Hindlimb muscle (tissue), 1 donor: ENCODE measurements around the gene TM4SF18. TPM values are rescaled to one million over a fixed set of nuclear protein-coding genes. Genes with fewer than 3 reads are reported as not detected.

Experiments used
- DNase-seq: peaks from one replicate; pipeline ENCODE4 v3.0.0-alpha.2; 2013
- polyA plus RNA-seq: library from polyadenylated mRNA; unstranded; fragments of 120-200 nt; gene quantifications from one replicate; pipeline ENCODE4 v1.2.1, GENCODE V29; 2013; ENCODE audit not compliant: insufficient read length

Gene TM4SF18
- polyA plus RNA-seq, 1 donor = 12.9 TPM

GRCh38 chr3:149325581-149325980 lies 7.9 kb downstream of the TM4SF18 start:
- DNase-seq = no peak

GRCh38 chr3:149324332-149324731 lies 9.1 kb downstream of the TM4SF18 start:
- no peak for DNase-seq

- no peak for DNase-seq
These were observed 11.8 kb downstream of the TM4SF18 start for GRCh38 chr3:149321640-149322039.

- DNase-seq = no peak
These were observed 12.3 kb downstream of the TM4SF18 start for GRCh38 chr3:149321136-149321535.

GRCh38 chr3:149319750-149320149 lies 13.7 kb downstream of the TM4SF18 start:
- no peak for DNase-seq

GRCh38 chr3:149317072-149317471 lies 16.4 kb downstream of the TM4SF18 start:
- no peak for DNase-seq

- DNase-seq = no peak
These were observed 17.0 kb downstream of the TM4SF18 start for GRCh38 chr3:149316437-149316836.

- no peak for DNase-seq
These were observed 17.7 kb downstream of the TM4SF18 start for GRCh38 chr3:149315694-149316093.

- no peak for DNase-seq
These were observed 18.4 kb downstream of the TM4SF18 start for GRCh38 chr3:149314807-149315578.

GRCh38 chr3:149313542-149313941 lies 19.9 kb downstream of the TM4SF18 start:
- DNase-seq = no peak

- DNase-seq = no peak
These were observed 22.5 kb downstream of the TM4SF18 start for GRCh38 chr3:149310796-149311534.

- no peak for DNase-seq
These were observed 26.0 kb downstream of the TM4SF18 start for GRCh38 chr3:149307435-149307783.

GRCh38 chr3:149306751-149307434 lies 26.5 kb downstream of the TM4SF18 start:
- DNase-seq = no peak

- DNase-seq = no peak
These were observed 28.1 kb downstream of the TM4SF18 start for GRCh38 chr3:149305376-149305775.

- DNase-seq = no peak
These were observed 33.3 kb downstream of the TM4SF18 start for GRCh38 chr3:149299938-149300801.

GRCh38 chr3:149296972-149297371 lies 36.5 kb downstream of the TM4SF18 start:
- DNase-seq = no peak

- DNase-seq = no peak
These were observed 40.8 kb downstream of the TM4SF18 start for GRCh38 chr3:149292666-149293065.

GRCh38 chr3:149291178-149291577 lies 42.3 kb downstream of the TM4SF18 start:
- DNase-seq = no peak

- DNase-seq = no peak
These were observed 44.8 kb downstream of the TM4SF18 start for GRCh38 chr3:149288655-149289054.

GRCh38 chr3:149284034-149284433 lies 49.4 kb downstream of the TM4SF18 start:
- no peak for DNase-seq

GRCh38 chr3:149283401-149283800 lies 50.0 kb downstream of the TM4SF18 start:
- DNase-seq = no peak

- DNase-seq = no peak
These were observed 50.6 kb downstream of the TM4SF18 start for GRCh38 chr3:149282836-149283235.

- no peak for DNase-seq
These were observed 51.1 kb downstream of the TM4SF18 start for GRCh38 chr3:149282322-149282721.
